GM08714 (cell line): ENCODE results near the gene KRTAP25-1.

Experiments used
- H3K4me3 ChIP-seq: fragments of 200-500 bp; sonication (Bioruptor generic); 2 replicates; pipeline ENCODE4 v1.5.1; 2014; ENCODE audit warnings: mild to moderate bottlenecking, low read length, inconsistent platforms
- ZNF274 ChIP-seq: IDR thresholded peaks from 2 replicates; pipeline ENCODE4 v1.6.1; 2012; ENCODE audit warnings: mild to moderate bottlenecking, low read depth, low read length

Gene KRTAP25-1

GRCh38 chr21:30271156-30271555 is 18.2 kb downstream of the KRTAP25-1 start:
- H3K4me3 ChIP-seq = no peak overlapping the region
- TF ChIP-seq ZNF274 = no peak

GRCh38 chr21:30269803-30270530 is 19.3 kb downstream of the KRTAP25-1 start:
- TF ChIP-seq ZNF274 = no peak
- no peak overlapping the region for H3K4me3 ChIP-seq

- no peak overlapping the region for H3K4me3 ChIP-seq
- no peak for TF ChIP-seq ZNF274
Observed at GRCh38 chr21:30268608-30269197, 20.6 kb downstream of the KRTAP25-1 start.

GRCh38 chr21:30257773-30258172 is 31.5 kb downstream of the KRTAP25-1 start:
- no peak overlapping the region for H3K4me3 ChIP-seq
- TF ChIP-seq ZNF274 = no peak

GRCh38 chr21:30256100-30256499 is 33.2 kb downstream of the KRTAP25-1 start:
- no peak for TF ChIP-seq ZNF274
- no peak overlapping the region for H3K4me3 ChIP-seq

GRCh38 chr21:30255679-30256078 is 33.6 kb downstream of the KRTAP25-1 start:
- no peak overlapping the region for H3K4me3 ChIP-seq
- no peak for TF ChIP-seq ZNF274

- no peak for TF ChIP-seq ZNF274
- H3K4me3 ChIP-seq = no peak overlapping the region
Observed at GRCh38 chr21:30251781-30252180, 37.5 kb downstream of the KRTAP25-1 start.

GRCh38 chr21:30249936-30250335 is 39.4 kb downstream of the KRTAP25-1 start:
- TF ChIP-seq ZNF274 = no peak

GRCh38 chr21:30248844-30249243 is 40.5 kb downstream of the KRTAP25-1 start:
- no peak overlapping the region for H3K4me3 ChIP-seq
- TF ChIP-seq ZNF274 = no peak

More at GRCh38 chr21:30249936-30250335, 39.4 kb downstream of the KRTAP25-1 start:
- H3K4me3 ChIP-seq = no peak overlapping the region

- H3K4me3 ChIP-seq = no peak overlapping the region
- no peak for TF ChIP-seq ZNF274
Observed at GRCh38 chr21:30245061-30245460, 44.3 kb downstream of the KRTAP25-1 start.

GRCh38 chr21:30243691-30244090 is 45.6 kb downstream of the KRTAP25-1 start:
- no peak overlapping the region for H3K4me3 ChIP-seq
- TF ChIP-seq ZNF274 = no peak

GRCh38 chr21:30240661-30241060 is 48.7 kb downstream of the KRTAP25-1 start:
- H3K4me3 ChIP-seq = no peak overlapping the region
- no peak for TF ChIP-seq ZNF274
